Stimulated activated naive CD8-positive, alpha-beta T cell treated with anti-CD3 and anti-CD28 coated beads, Interleukin-15, Interleukin-2, amounts not matched to agents 100 U/mL and 50 U/mL, for 24 hours (primary cell): Measurements from ENCODE around the gene SLC5A1.
"Not testable (repeated sequence)": the region's sequence is repeated elsewhere in the genome, so short reads cannot be mapped to it uniquely, and the experiment has no call there.

Source experiments
- ATAC-seq: fragments of 150-1000 bp; cut with Tn5 transposase; one replicate; pipeline ENCODE4 v1.10.0; 2021
- DNase-seq: peaks from one replicate; pipeline ENCODE4 v3.0.0; 2021

The SLC5A1 gene

DNA sequence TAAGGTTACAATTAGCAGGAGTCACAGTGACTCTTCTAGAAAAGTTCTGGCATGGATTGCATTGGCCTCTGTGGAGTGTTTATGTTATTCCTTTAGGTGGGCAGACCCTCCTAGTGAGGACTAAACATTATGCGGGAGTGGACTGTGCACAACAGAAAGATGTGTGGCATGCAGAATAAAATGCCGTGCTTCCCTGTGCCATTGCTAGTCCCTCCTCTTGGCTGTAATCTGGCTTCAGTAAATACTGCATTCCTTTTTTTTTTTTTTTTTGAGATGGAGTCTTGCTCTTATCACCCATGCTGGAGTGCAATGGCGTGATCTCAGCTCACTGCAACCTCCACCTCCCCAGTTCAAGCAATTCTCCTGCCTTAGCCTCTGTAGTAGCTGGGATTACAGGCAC, 45.0 kb downstream of the SLC5A1 start:
- ATAC-seq (no peak), DNase-seq (no peak)

DNA sequence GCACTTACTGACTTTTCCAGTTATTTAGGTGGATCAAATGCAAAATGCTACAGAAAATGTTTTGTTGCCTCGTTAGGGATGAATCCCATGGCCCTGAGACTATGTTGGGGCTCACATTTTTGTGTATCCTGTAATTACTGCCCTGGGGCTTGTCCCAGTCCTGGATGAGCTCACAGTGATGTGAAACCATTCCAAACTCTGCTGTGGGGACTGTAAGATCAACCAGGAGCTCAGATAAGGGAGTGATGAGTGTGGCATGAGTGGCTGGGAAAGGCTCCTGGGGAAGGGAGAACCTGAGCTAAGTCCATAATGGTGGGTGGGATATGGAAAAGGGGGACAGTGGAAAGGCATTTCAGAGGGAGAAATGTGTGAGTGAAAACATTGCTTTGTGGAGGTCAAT, 54.0 kb downstream of the SLC5A1 start:
- no peak for ATAC-seq

DNA sequence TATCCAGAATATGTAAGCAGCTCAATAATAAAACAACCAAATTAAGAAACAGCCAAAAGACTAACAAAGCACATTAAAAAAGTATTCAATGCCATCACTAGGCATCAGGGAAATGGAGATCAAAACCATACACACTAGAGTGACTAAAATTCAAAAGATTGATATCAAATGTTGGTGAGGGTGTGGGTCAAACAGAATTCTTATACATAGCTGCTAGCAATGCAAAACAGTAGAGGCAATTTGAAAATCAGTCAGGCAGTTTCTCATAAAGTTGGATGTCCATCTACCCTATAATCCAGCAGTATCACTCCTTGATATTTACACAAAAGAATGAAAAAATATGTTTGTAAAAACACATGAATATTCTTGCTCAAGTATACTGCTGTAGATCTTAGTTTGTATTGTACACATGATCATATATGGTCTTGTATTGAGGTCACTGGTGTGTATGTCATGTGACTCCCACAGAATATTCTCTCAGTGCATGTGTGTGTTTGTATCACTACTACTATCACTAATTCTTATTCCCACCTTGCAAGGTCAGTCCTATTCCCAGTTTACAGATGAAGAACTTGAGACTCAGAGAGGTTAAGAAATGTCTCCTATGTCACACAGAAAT, 54.9 kb downstream of the SLC5A1 start:
- DNase-seq (no peak), ATAC-seq (no peak)

More for the DNA sequence above, 54.0 kb downstream of the SLC5A1 start:
- no peak for DNase-seq

DNA sequence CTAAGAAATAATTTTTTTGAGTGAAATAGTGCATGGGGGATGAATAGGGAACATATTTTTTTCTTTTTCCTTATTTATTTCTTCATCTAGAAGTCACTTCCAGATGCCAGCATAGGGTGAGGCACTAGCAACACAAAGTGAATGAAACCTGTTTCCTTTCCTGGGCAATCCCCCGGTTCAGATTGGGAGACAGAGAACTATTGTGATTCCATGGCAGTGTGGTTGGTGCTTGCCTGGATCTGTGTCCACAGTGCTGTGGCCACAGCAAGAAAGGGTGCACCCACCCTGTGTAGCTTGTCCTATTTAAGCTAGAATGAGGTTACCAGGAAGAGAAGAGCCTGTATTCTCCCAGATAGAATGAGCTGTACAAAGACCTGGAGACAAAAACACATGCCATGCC, 57.6 kb downstream of the SLC5A1 start:
- DNase-seq (no peak), ATAC-seq (no peak)

DNA sequence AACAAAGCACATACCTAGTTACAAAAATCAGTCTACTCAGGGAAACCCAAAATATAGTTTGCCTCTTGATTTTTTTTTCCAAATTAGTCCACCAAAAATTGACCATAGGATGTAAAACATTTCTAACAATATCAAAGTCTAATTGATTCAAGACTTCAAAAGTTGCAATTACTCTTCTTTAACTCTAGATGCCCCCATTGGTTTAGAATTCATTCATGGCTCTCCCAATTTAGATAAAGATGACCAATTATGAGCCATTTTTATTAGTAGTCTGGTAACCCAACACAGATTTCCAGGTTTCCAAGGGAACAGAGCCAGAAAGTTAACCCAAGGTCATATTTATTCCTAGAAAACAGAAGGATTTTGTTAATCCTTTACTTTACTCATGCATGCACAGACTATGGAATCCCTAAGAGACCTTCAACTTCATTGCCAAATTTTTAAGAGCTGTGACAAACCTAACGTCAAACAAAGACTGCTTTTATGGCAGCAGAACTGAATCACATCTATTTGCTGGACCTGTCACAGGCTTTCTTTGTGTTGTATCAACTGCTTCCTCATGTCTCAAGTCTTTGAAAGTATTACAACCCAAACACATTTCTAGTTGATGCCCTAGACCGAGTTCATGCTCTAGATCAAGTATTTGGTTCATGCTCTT, 60.7 kb downstream of the SLC5A1 start:
- ATAC-seq (no peak), DNase-seq (no peak)

DNA sequence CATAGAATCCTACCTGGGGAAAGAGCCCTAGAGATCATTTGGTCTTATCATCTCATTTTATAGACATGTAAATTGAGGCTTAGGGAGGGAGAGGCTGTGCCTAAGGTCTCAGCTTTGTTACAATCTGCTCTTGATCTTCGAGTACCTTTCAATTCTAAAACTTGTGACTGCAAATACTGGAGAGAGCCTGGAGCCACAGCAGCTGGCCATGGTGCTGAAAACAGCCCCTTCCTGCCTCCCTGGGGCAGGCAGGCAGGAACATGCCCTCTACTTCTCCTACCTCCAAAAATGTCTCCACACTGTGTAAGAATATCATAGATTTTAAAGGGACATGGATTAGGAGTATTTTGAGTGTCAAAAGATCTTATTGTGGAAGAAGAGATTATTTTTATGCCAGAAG, 63.9 kb downstream of the SLC5A1 start:
- DNase-seq = no peak
- ATAC-seq = no peak

DNA sequence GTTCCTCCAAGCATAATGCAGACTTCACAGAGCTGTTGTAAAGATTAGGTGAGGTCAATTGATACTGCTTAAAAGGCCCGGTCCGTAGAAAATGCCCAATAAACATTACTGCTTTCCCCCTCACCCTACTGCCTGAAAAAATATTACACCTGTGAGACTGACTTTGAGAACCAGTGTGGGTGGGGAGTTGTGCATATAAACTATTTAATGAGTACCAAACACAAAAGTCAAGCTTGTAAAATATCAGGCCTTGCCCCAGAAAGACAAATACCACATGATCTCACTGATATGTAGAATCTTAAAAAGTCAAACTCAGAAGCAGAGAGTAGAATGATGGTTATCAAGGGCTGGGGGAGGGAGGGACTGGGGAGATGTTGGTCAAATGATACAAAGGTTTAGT, 69.3 kb downstream of the SLC5A1 start:
- DNase-seq = no peak
- ATAC-seq = no peak

DNA sequence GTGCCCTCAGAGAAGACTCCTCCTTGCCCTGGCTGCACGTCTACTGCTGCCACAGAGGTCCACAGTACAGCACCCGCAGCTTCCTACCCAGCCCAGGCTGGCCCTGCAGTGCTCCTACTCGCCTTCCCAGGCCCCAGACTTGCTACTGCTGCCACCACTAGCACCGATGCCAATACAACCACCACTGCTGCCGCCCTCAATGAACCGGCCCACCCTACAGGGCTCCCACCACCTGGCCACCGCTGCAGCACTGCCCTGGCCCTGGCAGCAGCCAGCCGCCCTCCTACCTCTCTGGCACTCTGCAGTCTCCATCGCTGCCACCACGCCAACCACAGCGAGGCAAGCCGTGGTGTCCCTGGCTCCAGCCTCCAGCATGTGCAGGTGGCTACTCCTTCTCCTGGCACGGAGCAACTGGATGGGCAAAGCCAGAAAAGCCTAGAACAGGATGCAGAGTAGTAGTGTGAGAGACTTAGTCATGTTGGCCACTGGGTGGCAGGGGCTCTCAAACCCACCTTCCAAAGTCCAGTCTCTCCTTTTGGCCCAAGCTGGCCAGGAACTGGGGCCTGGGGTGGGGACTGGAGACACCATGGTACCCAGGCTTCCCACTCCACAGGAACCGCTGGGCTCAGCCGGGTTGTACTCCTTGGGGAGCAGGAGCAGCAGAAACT, 76.6 kb downstream of the SLC5A1 start:
- DNase-seq = no peak
- ATAC-seq = no peak

DNA sequence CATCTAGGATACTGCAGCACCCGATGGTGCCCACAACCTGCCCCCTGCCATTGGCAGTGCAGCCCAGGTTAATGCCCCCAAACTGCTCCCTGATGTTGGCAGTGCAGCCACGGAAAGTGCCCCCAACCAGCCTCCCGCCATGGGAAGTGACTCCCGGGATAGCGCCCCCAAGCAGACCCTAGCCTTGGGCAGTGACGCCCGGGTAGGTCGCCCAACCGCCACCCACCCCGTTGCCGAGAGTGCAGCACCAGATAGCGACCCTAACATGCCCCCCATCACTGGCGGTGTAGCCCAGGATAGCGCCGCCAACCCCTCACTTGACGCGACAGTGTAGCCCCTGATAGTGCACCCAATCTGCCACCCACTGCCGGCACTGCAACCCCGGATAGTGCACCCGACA, 77.5 kb downstream of the SLC5A1 start:
- ATAC-seq = no peak
- no peak for DNase-seq

DNA sequence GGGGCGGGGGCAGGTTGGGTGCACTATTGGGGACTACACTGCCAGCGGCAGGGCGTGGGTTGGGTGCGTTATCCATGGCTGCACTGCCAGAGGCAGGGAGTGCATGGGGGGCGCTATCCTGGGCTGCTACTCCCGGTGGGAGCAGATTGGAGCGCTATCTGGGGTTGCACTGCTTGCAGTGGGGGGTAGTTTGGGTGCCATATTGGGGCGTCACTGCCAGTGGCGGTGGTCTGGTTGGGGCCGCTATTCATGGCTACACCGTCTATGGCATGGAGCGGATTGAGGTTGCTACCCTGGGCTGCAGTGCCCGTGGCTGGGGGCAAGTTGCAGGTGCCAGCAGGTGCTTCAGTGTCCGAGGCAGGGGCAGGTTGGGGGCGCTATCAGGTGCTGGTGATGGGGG, 79.8 kb downstream of the SLC5A1 start:
- ATAC-seq (no peak), DNase-seq (no peak)

DNA sequence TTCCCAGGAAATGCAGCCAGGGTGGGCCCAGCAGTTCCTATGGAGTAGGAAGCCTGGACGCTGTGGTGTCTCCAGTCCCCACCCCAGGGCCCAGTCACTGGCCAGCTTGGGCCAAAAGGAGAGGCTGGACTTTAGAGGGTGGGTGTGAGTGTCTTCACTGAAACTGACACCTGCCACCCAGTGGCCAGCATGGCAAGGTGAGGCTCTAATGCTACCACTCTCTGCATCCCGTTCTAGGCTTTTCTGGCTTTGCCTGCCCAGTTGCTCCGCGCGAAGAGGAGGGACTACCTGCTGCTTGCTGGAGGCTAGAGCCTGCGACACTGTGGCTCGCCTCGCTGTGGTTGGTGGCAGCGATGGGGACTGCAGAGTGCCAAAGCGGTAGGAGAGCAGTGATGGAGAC, 80.6 kb downstream of the SLC5A1 start:
- DNase-seq (no peak), ATAC-seq (no peak)

DNA sequence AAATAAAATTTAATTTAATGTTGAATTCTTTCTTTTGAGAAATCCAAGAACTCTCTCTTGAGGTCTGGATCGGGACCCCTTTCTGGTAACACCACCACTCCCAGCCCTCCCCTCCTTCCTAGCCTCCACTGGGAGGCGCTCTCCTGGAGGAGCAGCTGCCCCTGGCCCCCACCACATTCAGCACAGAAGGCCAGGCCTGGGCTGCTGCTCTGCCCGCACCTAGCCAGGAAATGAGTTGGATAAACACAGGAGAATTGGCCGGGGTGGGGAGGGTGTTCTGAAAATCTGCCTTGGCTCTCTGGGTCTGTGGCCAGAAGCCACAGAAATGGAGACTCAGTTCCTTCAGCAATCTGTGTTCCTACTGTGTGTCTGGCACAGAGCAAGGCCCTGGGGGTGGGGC, 84.8 kb downstream of the SLC5A1 start:
- DNase-seq (no peak), ATAC-seq (no peak)

DNA sequence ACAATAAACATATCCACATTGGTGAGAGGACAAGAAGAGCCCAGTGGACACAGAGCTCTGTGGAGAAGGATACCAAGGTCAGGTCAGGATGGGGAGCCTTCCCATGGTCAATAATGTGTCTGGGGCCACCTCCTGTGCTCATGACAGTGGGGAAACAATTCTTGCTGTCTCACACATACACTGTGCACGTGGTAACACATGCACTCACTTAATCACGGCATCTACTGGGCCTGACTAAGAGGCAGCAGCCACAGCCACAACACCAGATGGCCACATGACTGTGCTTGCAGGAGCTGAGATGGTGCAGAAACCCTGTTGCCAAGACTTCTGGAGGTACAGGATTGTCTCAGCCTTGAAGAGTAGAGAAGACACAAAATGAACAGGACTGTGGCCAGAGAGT, 87.4 kb downstream of the SLC5A1 start:
- no peak for DNase-seq
- ATAC-seq = no peak

DNA sequence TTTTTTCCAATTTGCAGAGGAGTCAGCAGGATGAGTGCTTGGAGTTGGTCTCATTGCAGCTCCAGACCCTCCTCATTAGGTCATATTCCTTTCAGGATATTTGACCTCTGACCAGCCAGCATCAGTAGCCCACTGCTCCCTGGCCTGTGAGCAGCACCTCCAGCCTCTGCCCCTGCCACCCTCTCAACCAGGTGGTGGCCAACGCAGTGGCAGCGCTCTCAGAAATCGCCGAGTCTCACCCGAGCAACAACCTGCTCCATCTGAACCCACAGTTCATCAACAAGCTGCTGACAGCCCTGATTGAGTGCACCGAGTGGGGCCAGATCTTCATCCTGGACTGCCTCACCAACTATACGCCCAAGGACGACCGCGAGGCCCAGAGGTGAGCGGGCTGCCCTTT, 89.1 kb downstream of the SLC5A1 start:
- DNase-seq (no peak), ATAC-seq (no peak)

DNA sequence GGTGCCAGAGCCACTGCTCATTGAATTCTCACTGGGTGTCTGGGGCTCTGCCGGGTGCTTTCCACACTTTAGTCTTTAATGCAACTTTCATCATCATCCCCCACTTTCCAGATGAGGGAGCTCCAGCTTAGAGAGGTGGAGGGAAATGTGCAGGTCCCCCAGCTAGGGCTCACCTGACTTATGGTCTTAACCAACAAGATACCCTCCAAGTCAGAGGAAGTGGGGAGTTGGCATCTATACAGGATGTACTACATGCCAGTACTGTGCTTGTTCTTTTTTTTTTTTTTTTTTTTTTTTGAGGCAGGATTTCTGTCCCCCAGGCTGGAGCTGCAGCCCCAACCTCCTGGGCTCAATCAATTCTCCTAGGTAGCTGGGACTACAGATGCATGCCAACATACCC, 89.7 kb downstream of the SLC5A1 start:
- DNase-seq (no peak), ATAC-seq (no peak)

DNA sequence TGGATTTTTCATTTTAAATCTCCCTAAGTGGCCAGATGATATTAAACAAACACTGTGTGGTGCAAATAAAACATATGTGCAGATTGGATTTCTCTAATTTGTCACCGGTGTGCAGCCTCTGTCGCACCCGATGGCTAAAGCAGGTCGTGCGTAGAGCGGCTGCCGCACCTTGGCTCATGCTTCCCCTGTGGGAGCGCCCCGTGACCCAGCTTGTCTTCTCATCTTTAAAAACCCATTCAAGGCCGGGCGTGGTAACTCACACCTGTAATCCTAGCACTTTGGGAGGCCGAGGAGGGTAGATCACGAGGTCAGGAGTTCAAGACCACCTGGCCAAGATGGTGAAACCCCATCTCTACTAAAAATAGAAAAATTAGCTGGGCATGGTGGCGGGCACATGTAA, 91.7 kb downstream of the SLC5A1 start:
- not testable (repeated sequence) for ATAC-seq, DNase-seq

DNA sequence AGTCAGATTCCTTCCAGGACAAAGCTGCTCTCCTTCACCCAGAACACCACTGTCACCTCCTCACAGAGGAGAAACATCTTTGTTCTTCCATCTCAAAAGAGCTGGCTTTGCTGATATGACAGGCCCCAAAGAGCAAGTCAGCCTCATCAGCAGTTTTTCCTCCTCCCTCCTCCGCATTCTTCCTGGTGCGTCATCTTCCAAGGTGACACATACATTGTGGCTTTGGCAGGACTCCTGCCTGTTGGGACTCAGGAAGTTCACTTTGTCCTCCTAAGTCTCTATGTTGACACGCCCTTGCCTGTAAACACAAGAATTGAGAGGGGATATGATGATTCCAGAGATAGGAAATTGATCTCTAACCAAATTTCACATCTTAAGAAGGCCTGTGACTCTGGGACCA, 92.9 kb downstream of the SLC5A1 start:
- not testable (repeated sequence) for ATAC-seq, DNase-seq

DNA sequence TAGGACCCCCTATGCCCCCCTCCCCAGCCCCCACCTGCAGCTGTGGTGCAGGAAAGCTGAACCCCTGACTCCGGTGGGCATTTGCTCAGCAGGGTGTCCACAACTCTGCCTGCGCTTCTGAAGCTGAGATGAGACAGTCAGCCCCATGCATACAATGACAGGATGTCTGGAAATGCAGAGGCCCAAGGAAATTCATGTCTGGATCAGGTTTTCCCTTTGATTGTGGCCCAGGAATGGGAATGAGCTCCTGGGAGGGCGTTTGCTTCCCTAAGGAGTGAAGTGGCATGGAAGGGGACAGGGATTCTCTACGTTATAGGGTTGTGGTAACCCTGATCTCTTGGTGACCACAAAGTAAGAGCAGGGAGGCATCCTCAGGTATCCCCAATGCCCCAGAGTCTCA, 93.8 kb downstream of the SLC5A1 start:
- not testable (repeated sequence) for DNase-seq, ATAC-seq

DNA sequence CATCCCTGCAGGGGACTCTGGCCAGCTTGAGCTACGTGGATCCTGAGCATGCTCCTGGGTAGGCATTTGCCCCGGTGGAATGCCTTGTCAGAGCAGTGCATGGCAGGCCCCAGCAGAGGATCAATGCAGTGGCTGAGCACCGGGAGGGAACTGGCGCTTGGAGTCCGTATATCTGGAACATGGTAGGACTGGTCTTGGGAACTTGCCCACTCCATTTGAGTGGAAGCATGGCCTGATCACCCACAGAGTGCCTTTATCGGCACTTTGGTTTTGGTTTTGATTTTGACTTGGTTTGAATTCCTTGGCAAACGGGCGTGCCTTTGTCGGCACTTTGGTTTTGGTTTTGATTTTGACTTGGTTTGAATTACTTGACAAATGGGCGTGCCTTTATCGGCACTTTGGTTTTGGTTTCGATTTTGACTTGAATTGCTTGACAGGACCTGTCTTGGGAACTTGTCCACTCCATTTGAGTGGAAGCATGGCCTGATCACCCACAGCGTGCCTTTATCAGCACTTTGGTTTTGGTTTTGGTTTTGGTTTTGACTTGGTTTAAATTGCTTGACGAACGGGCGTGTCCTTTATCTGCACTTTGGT, 94.8 kb downstream of the SLC5A1 start:
- DNase-seq (peak; percentile 37), ATAC-seq (peak; percentile 39)

DNA sequence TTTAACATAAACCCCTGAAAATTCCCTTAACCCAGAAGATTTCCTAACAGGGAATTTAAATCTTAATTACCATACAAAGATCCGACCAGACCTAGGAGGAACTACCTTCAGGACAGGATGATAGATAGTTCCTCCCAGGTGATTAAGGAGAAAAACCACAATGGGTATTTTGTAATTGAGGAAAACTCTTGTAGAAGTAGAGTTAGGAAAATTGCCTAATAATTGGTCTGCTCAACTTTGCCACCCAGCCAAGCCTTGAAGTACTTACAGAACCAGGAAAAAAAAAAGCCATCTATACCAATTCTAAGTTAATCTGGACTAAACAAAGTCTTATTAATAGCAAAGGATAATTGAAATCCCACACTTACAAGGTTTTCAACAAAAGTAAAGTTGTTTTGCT, 95.5 kb downstream of the SLC5A1 start:
- not testable (repeated sequence) for DNase-seq, ATAC-seq

DNA sequence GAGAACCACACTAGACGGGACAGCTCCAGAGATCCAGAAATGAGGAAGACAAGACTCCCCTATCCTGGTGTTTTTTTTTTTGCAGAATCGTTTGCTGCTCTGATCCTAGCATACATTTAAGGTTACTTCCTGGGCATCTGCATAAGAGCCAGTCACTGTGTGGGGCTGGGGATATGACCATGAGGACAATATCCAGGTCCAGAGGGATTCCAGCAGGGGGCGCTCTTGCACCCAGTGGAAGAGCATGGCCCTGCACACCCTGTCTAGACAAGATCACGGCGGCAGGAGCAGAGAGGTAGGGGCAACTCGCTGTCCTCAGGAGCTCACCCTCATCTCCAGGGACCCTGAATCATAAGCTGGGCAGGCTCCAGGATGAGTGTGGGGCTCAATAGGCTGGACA, 97.6 kb downstream of the SLC5A1 start:
- ATAC-seq = peak; percentile 51
- DNase-seq = not testable (repeated sequence)

DNA sequence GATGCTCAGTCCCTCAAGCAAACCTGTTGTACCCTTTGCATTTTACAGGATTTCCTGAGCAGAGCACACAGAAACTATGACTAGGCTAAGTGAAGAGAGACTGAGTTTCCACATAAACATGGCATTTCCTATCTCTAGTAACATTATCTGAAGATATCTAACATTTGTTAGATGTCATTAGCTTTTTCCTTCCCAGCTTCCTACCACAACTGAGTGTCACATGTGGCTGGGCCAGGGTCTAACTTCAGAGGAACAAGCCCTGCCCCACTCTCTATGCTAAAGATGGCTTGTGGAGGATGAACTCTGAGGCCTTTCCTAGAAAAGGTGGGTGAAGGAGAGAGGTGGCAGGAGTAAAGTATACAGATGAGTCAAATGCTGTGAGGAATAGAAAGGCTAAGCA, 99.5 kb downstream of the SLC5A1 start:
- DNase-seq = no peak
- peak; percentile 70 for ATAC-seq
